BJ (cell line): Measurements from ENCODE around the gene RPRD1A. TPM values are rescaled to one million over a fixed set of nuclear protein-coding genes. Genes with fewer than 3 reads are reported as not detected.
"Not testable (repeated sequence)": the region's sequence is repeated elsewhere in the genome, so short reads cannot be mapped to it uniquely, and the experiment has no call there.

Experiments used
- CTCF ChIA-PET: fragments of 350-600 bp; formaldehyde crosslinking; extraction: SDS; loops from one replicate; lab custom pipeline; 2021; ENCODE audit warnings: antibody characterized with exemption, inconsistent platforms; lab: Yijun Ruan, JAX
- POLR2A ChIA-PET: fragments of 300-600 bp; sonication (Branson Sonifier 250); formaldehyde crosslinking; extraction: SDS; loops from one replicate; lab custom pipeline; 2021; ENCODE audit warnings: antibody characterized with exemption; lab: Charles Lee
- DNase-seq: peaks from one replicate; pipeline ENCODE4 v3.0.0-alpha.2; 2011; ENCODE audit warnings: low read depth
- H3K27me3 ChIP-seq: 2 replicates; pipeline ENCODE4 v1.6.0; 2011; ENCODE audit warnings: low read length; ENCODE audit not compliant: control insufficient read depth, insufficient read depth
- H3K36me3 ChIP-seq: 2 replicates; pipeline ENCODE4 v1.5.1; 2011; ENCODE audit warnings: low read length; ENCODE audit not compliant: control insufficient read depth, insufficient read depth
- H3K4me3 ChIP-seq: 2 replicates; pipeline ENCODE4 v1.5.1; 2011; ENCODE audit warnings: low read depth, mild to moderate bottlenecking, control low read depth, low read length
- polyA plus RNA-seq: library from polyadenylated mRNA; depleted of rRNA; stranded (reverse); fragments of >200 nt; gene quantifications from 2 replicates; pipeline ENCODE4 v1.2.3, GENCODE V29; 2011
- TF ChIP-seq, protein P1 (sequence below): IDR thresholded peaks from 2 replicates; pipeline ENCODE4 v1.5.1; 2011; ENCODE audit warnings: low read depth, mild to moderate bottlenecking, control low read depth, inconsistent platforms, low read length, moderate library complexity; ENCODE audit not compliant: insufficient read depth

The RPRD1A gene
- polyA plus RNA-seq, 1 experiment: 21.9 TPM

DNA sequence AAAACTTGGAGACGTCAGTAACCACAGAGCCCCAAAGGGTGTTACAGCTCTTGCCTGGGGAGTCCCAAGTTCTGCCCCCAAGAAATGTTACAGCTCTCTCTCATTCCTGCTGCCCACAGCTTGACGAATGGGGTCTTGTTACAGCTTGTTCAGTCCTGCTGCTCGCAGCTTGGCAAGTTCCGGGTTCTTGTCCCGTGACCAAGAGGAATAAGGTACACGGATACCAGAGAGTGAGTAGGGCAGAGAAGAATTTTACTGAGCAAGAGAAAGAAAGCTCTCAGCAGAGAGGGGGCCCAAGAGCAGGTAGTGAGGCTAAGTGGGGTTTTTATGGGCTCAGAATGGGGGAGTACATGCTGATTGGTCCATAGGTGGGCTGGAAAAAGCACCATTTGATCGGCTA, 34.6 kb upstream of the RPRD1A start:
- CTCF ChIA-PET: interaction anchor here (0.9 to 2.1 kb wide), 2 partner anchors 178 to 182 kb away, joined by 4 to 6 read pairs; no protein-coding TSS in a partner anchor
- no peak for DNase-seq
- Histone ChIP-seq H3K4me3 (no peak overlapping the region), H3K36me3 (no peaks in the 10 kb centered on the region), H3K27me3 (no peaks in the 10 kb centered on the region)
- POLR2A ChIA-PET: no interaction called here
- TF ChIP-seq, protein P1, sequence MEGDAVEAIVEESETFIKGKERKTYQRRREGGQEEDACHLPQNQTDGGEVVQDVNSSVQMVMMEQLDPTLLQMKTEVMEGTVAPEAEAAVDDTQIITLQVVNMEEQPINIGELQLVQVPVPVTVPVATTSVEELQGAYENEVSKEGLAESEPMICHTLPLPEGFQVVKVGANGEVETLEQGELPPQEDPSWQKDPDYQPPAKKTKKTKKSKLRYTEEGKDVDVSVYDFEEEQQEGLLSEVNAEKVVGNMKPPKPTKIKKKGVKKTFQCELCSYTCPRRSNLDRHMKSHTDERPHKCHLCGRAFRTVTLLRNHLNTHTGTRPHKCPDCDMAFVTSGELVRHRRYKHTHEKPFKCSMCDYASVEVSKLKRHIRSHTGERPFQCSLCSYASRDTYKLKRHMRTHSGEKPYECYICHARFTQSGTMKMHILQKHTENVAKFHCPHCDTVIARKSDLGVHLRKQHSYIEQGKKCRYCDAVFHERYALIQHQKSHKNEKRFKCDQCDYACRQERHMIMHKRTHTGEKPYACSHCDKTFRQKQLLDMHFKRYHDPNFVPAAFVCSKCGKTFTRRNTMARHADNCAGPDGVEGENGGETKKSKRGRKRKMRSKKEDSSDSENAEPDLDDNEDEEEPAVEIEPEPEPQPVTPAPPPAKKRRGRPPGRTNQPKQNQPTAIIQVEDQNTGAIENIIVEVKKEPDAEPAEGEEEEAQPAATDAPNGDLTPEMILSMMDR: no peak

DNA sequence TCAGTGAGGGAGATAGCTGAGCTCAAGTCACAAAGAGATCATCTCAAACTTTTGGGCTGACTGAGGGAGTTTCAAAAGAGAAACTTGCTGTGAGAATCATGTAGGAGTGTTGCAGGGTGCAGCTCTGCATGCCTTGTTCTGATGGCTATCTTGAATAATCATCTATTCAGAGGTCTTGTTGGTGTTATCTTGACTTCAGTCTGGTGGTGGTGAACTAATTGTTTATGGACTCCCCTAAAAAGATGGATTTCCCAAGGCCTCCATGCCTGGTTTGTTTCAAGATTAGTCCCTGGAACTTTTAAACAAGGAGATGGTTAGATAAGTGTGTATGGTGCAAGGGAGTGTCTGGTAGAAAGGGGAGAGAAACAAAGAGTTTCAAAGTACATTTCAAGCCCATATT, 32.0 kb upstream of the RPRD1A start:
- ChIA-PET CTCF (interaction anchor here (0.6 kb wide), 2 partner anchors 24 to 80 kb away, joined by 3 to 4 read pairs; no protein-coding TSS in a partner anchor), POLR2A (no interaction called here)
- DNase-seq: no peak

DNA sequence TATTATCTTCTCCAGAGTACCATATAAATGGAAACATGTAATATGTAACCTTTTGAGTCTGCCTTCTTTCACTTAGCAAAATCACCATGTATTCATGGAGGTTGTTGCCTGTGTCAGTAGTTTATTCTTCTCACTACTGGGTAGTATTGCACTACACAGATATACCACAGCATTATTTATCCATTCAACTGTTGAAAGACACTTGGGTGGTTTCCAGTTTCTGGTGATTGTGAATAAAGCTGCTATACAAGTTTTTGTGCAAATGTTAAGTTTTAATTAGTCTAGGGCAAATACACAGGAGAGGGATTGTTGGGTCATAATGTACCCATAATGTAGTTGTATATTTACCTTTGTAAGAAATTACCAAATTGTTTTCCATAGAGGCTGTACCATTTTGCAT, 29.6 kb upstream of the RPRD1A start:
- Histone ChIP-seq H3K4me3 (no peak overlapping the region), H3K27me3 (no peaks in the 10 kb centered on the region), H3K36me3 (no peaks in the 10 kb centered on the region)
- POLR2A ChIA-PET: no interaction called here
- CTCF ChIA-PET: interaction anchor here (3.0 to 4.8 kb wide), 2 partner anchors 184 to 189 kb away, joined by 12 to 67 read pairs; no protein-coding TSS in a partner anchor
- DNase-seq: no peak
- TF ChIP-seq, protein P1: no peak

More for the DNA sequence above, 32.0 kb upstream of the RPRD1A start:
- Histone ChIP-seq H3K36me3 (no peaks in the 10 kb centered on the region), H3K27me3 (no peaks in the 10 kb centered on the region), H3K4me3 (no peak overlapping the region)
- TF ChIP-seq, protein P1: no peak

DNA sequence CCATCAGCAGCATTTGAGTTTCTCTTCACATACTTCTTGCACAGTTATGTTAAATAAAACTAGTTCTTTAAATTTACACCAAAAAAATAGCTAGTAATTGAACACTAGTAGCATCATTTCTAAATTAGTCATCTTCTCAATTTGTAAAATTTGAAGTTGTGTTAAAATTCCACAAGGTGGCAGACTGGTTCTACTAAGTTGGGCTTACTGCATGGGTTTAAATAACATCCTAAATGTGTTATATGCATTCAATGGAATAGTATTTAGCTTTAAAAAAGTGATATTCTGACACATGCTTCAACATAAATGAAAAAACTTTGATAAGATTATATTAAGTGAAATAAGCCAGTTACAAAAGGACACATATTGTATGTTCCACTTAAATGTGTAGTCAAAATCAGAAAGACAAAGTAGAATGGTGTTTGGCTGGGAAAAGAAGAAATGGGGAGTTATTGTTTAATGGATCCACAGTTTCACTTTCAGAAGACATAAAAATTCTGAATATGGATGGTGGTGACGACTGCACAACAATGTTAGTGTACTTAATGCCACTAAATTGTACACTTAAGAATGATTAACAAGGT, 28.7 kb upstream of the RPRD1A start:
- CTCF ChIA-PET: interaction anchor here (0.8 to 4.8 kb wide), 17 partner anchors 10 to 592 kb away, joined by 3 to 67 read pairs (median 4); no protein-coding TSS in a partner anchor
- Histone ChIP-seq H3K36me3 (no peaks in the 10 kb centered on the region), H3K27me3 (no peaks in the 10 kb centered on the region), H3K4me3 (no peak overlapping the region)
- DNase-seq: peak; percentile 18
- TF ChIP-seq, protein P1: peak; percentile 41
- POLR2A ChIA-PET: interaction anchor here (0.6 to 1.0 kb wide), 2 partner anchors 198 to 596 kb away, joined by 3 read pairs; no protein-coding TSS in a partner anchor

DNA sequence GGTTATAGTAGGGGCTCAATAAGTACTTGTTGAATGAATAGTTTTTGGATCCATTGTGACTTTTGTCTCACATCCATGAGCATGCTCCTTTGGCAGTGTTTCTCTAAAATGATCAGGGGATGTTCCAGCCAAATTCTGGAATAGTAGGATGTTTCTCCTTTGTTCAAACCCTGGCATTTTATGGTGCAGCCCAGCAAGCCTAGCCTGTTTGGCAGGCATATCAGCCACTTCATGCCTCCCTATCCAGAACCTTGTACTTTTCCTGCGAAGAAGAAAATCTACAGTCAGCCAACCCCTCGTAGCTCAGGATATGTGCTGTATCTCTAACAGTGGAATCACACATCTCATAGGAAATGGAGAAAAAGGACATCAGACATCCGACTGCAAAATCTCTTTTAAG, 27.1 kb upstream of the RPRD1A start:
- Histone ChIP-seq H3K4me3 (no peak overlapping the region), H3K27me3 (no peaks in the 10 kb centered on the region), H3K36me3 (no peaks in the 10 kb centered on the region)
- ChIA-PET POLR2A (no interaction called here), CTCF (interaction anchor here (1.8 to 4.8 kb wide), 5 partner anchors 9 to 478 kb away, joined by 5 to 67 read pairs (median 9); no protein-coding TSS in a partner anchor)
- TF ChIP-seq, protein P1: no peak
- DNase-seq: no peak

DNA sequence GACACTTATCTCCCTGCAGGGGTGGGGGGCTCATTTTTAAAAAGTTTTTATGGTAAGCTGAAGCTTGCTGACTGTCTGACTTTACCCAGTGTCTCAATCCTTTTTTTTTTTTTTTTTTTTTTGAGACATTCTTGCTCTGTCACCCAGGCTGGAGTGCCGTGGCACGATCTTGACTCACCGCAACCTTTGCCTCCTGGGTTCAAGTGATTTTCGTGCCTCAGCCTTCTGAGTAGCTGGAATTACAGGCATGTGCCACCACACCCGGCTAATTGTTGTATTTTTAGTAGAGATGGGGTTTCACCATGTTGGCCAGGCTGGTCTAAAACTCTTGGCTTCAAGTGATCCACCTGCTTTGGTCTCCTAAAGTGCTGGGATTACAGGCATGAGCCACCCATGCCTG, 24.8 kb upstream of the RPRD1A start:
- H3K36me3 ChIP-seq, DNase-seq, H3K4me3 ChIP-seq, H3K27me3 ChIP-seq, POLR2A ChIA-PET: not testable (repeated sequence)
- CTCF ChIA-PET: interaction anchor here (1.1 to 1.4 kb wide), 2 partner anchors 74 to 192 kb away, joined by 3 to 6 read pairs; no protein-coding TSS in a partner anchor
